ENCODE measurements around the gene TSG101. TPM values are rescaled to one million over a fixed set of nuclear protein-coding genes. Genes with fewer than 3 reads are reported as not detected.
A peak's percentile ranks its signal among the peaks of the same experiment; 100 is the strongest.

TSG101 gene
- total RNA-seq, 1 experiment from 2014 or later = 86.4 TPM

DNA sequence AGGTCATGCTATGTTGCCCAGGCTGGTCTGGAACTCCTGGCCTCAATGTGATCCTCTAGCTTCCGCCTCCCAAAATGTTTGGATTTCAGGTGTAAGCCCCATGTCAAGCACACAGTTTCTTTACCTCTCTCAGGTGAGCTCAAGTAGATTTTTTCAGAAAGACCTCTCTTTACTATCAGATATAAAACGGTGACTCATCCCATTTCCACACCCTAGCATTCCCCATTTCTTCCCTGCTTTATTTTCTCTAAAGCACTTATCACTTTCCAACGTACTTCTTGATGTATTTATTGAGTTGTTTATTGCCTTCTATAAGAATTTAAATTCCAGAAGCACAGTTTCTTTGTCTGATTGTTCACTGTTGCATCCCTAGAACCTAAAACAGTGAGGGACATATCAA lies 3.7 kb downstream of the TSG101 start:
- Histone ChIP-seq H3K36me3 (peaks cover 7% of the 10 kb centered on the region; the same call in 1 of the 2 replicates), H3K9me3 (replicated peaks) (no peaks in the 10 kb centered on the region), H3K4me3 (no peak overlapping the region), H3K4me1 (peaks cover 3% of the 10 kb centered on the region; the same call in 1 of the 2 replicates), H3K27ac (no peak overlapping the region), H3K27me3 (no peaks in the 10 kb centered on the region)
- no peak for DNase-seq

DNA sequence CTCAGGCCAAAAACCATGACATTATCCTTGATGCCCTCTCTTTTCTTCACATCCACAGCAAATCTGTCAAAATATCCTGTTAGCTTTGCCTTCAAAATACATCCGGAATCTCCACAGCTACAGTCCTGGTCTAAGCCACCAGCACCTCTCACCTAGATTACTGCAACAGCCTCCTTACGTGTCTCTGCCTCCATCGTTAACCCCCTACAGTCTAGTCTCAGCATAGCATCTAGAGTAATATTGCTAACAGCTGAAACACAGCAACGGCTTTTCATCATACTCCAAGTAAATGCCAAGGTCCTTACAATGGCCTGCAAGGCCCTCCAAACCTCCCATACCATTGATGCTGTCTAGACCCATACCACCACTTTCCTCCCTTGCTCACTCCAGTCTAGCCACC lies 4.4 kb downstream of the TSG101 start:
- H3K27ac ChIP-seq = no peak overlapping the region
- H3K9me3 ChIP-seq (replicated peaks) = no peaks in the 10 kb centered on the region
- no peaks in the 10 kb centered on the region for H3K27me3 ChIP-seq
- H3K4me1 ChIP-seq = 0 out of 2 replicates have a peak, but pooled peaks cover 3% of the 10 kb centered on the region
- DNase-seq = no peak
- H3K36me3 ChIP-seq = peaks cover 7% of the 10 kb centered on the region; the same call in 1 of the 2 replicates
- no peak overlapping the region for H3K4me3 ChIP-seq

DNA sequence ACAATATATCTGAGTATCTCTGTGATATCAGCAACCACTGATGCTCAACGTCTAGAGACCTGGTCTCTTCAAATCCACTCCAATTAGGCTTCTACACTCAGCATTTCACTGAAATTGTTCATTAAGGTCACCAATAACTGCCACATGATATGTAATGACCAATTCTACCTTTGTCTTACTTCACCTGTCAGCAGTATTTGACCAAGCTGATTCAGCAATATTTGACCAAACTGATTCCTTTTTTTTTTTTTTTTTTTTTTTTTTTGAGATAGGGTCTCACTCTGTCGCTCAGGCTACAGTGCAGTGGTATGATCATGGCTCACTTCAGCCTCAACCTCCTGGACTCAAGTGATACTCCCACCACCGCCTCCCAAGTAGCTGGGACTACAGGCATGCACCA lies 5.6 kb downstream of the TSG101 start:
- Histone ChIP-seq H3K4me1 (0 out of 2 replicates have a peak, but pooled peaks cover 3% of the 10 kb centered on the region), H3K36me3 (peaks cover 7% of the 10 kb centered on the region; the same call in 1 of the 2 replicates), H3K4me3 (no peak overlapping the region), H3K27me3 (no peaks in the 10 kb centered on the region), H3K27ac (no peak overlapping the region), H3K9me3 (replicated peaks) (no peaks in the 10 kb centered on the region)
- no peak for DNase-seq

DNA sequence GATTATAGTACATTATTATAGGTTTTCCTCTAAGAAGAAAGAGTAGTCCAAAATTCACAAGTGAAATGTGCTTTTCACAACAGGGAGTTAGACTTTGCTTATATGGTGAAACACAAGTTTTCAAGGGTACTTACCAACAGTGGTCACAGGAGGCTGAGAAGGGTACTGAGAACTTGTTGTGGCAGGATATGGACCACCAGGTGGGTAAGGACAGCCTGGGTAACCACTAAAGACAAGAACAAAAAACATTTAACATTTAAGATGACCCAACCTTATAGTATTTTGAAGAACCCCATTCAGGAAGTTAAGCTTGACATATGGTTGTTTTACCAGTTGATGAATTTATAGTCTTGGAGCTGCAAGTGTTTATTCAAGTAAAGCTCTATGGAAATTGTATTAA lies 24.4 kb downstream of the TSG101 start:
- Histone ChIP-seq H3K9me3 (replicated peaks) (no peaks in the 10 kb centered on the region), H3K27ac (no peak overlapping the region), H3K36me3 (peaks cover 71% of the 10 kb centered on the region), H3K4me3 (no peak overlapping the region), H3K27me3 (no peaks in the 10 kb centered on the region), H3K4me1 (no peaks in the 10 kb centered on the region)
- DNase-seq = no peak

DNA sequence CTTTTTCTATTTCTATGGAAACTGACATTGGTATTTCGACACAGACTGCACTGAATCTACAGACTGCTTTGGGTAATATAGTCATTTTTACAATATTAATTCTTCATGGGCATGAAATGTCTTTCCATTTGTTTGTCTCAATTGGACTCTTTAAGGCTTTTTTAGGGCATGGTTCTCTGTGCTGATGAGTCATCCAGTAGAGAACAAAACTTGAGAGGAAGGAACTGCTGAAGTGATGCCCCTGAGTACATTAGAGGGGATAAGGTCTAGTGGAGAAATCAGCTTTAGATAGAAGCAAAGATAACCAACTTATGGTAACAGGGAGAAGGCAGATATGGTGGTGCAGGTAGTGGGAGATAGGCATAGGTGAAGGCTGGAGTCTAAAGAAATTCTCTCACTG lies 25.1 kb downstream of the TSG101 start:
- H3K4me3 ChIP-seq = no peak overlapping the region

DNA sequence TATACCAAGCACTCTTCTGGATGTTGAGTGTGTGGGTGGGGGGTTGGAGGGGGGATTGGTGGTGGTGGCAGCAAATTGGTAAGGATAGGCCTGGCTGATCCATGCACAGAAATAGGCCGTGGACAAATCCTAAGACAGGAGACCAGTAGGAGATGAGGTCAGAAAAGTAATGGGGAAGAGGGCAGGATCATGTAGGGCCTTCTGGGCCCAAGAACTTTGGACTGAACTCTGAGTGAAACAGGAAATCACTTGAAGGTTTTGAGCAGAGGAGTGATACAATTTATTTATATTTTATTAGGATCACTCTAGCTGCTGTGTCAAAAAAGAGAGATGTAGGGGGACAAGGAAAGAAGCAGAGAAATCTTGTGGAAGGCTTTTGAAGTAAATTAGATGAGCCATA lies 28.7 kb downstream of the TSG101 start:
- DNase-seq = no peak
- no peaks in the 10 kb centered on the region for H3K4me1 ChIP-seq
- peaks cover 55% of the 10 kb centered on the region for H3K36me3 ChIP-seq
- no peak overlapping the region for H3K4me3 ChIP-seq
- no peaks in the 10 kb centered on the region for H3K9me3 ChIP-seq (replicated peaks)
- no peaks in the 10 kb centered on the region for H3K27me3 ChIP-seq
- no peak overlapping the region for H3K27ac ChIP-seq

More for the DNA sequence above, 25.1 kb downstream of the TSG101 start:
- no peak for DNase-seq
- Histone ChIP-seq H3K27ac (no peak overlapping the region), H3K27me3 (no peaks in the 10 kb centered on the region), H3K36me3 (peaks cover 66% of the 10 kb centered on the region), H3K9me3 (replicated peaks) (no peaks in the 10 kb centered on the region), H3K4me1 (no peaks in the 10 kb centered on the region)

DNA sequence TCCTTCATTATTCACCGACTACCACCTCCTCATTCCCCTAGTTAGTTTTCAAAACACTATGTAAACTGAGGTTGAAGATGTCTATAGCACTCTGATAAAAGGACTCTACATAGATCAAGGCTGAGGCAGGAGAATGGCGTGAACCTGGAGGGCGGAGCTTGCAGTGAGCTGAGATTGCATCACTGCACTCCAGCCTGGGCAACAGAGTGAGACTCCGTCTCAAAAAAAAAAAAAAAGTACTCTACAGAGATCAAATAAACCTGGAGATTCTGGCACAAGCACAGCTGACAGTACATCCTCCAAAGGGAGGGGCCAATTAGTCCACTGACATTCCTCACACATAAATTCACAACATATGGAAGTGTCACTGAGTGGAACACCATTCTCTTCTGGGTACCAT lies 31.0 kb downstream of the TSG101 start:
- no peaks in the 10 kb centered on the region for H3K4me1 ChIP-seq
- DNase-seq = no peak
- no peak overlapping the region for H3K27ac ChIP-seq
- H3K9me3 ChIP-seq (replicated peaks) = no peaks in the 10 kb centered on the region
- H3K36me3 ChIP-seq = peaks cover 36% of the 10 kb centered on the region
- no peak overlapping the region for H3K4me3 ChIP-seq
- no peaks in the 10 kb centered on the region for H3K27me3 ChIP-seq

DNA sequence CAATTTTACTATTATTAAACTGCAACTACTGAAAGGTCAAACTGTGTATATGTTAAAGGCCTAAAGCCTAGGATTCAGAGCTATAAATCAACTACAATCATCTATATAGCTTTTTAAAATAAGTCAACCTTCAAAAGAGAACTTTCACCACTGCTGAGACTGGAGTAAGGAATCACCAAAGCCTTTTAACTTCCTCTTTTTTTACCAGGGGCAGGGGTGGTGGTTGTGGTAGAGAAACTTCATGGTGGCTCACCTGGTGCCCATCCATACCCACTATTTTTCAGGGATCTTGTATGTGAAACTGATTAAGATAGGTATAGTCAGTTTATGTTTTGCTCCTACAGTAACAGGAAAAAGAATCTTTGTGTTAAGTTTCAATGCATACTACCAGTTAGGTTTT lies 31.5 kb downstream of the TSG101 start:
- Histone ChIP-seq H3K4me1 (no peaks in the 10 kb centered on the region), H3K4me3 (no peak overlapping the region), H3K36me3 (peaks cover 35% of the 10 kb centered on the region), H3K27me3 (no peaks in the 10 kb centered on the region), H3K9me3 (replicated peaks) (no peaks in the 10 kb centered on the region), H3K27ac (no peak overlapping the region)
- DNase-seq = no peak

DNA sequence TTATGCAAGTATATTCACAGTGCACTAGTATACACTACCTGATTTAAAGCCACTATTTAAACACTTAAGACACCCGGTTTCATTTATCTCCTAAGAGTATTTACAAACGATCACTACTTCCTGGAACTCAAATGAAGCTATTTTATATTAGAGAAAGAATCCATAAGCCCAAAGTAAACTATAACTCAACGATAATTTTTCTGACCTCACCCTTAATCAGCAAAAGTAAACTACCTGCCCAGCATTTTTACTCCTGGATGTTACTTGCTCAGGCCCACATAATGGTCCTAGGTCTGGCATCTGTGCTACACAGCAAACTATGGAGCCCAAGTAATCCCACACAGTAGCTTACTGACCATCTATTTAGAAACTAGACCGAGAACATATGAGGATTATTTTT lies 33.4 kb downstream of the TSG101 start:
- Histone ChIP-seq H3K27ac (no peak overlapping the region), H3K4me3 (no peak overlapping the region), H3K27me3 (no peaks in the 10 kb centered on the region), H3K36me3 (peaks cover 29% of the 10 kb centered on the region), H3K9me3 (replicated peaks) (no peaks in the 10 kb centered on the region), H3K4me1 (no peaks in the 10 kb centered on the region)
- no peak for DNase-seq

DNA sequence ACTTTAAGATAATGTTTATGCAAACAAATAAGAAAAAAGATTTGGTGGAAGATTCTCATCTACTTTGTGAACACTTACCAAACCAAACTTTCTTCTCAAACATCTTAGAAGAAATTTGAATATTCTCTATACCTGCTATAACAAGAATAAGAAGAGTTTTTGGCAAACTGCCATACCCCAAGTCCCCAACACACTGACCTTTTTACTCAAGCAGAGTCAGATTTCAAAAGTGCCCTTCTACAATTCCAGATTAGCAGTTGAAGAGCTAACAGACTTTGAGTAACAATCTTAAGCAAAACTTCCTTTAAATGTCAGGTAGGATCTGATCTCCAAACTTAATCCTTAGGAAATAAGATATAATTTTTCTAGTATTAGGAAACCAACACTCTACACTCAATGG lies 33.9 kb downstream of the TSG101 start:
- DNase-seq = peak in 1 of 2 experiments; percentile 32
- H3K9me3 ChIP-seq (replicated peaks) = no peaks in the 10 kb centered on the region
- no peak overlapping the region for H3K4me3 ChIP-seq
- no peaks in the 10 kb centered on the region for H3K4me1 ChIP-seq
- no peaks in the 10 kb centered on the region for H3K27me3 ChIP-seq
- H3K36me3 ChIP-seq = peaks cover 29% of the 10 kb centered on the region
- no peak overlapping the region for H3K27ac ChIP-seq

DNA sequence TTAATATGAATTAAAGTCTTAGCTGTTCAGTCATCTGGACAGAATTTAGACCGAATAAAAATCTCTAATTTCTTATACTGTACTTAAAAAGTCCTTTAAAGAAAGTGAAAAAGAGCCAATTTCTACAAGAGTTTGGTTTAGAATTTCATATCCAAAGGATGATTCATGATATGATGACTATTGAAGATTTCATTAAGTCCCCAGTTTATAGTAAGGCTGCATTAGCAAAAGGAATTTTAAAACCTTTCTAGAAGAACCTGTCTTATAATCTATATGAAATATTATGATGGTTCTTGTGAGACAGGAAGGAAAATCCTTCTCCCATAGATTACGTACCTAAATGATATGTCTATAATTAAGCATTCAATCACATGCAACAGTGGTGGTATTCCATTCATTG lies 34.8 kb downstream of the TSG101 start:
- H3K36me3 ChIP-seq = peaks cover 22% of the 10 kb centered on the region

DNA sequence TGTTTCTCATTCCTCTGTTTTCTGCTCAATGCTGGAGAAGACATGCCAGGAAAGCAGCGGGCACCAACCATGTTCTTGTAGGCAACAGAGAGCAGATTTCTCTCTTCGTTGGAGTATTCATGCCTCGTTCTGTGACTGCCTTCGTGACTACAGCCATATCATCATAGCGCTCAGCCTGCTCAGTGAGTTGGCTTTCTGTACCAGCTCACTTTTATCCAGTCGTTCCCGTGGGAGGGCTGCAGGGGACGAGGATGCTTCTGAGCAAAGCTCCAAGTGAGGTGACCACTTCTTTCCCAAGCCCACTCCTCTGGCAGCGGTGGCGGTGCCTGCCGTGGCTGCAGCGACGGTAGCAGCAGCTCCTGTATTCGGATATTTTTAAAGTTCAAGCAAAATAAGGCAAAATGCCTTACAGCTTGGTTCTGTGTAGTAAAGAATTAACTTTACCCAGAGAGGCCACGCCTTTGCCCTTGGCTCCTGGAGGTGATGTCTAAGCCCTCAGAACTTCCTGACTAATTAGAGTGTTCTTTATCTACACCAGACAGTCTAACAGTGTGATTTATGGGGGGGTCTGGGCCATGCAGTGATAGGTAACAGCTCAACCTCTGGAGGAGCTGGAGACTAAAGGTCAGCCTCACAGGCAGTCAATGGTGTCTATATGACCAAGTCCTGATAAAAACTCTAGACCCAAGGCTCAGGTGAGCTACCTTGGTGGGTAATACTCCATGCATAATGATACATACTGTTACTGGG lies 35.8 kb downstream of the TSG101 start:
- Histone ChIP-seq H3K36me3 (peaks cover 22% of the 10 kb centered on the region), H3K4me1 (no peaks in the 10 kb centered on the region), H3K27ac (no peak overlapping the region), H3K4me3 (no peak overlapping the region), H3K27me3 (no peaks in the 10 kb centered on the region), H3K9me3 (replicated peaks) (no peaks in the 10 kb centered on the region)
- DNase-seq = no peak

More for the DNA sequence above, 34.8 kb downstream of the TSG101 start:
- Histone ChIP-seq H3K4me3 (no peak overlapping the region), H3K27ac (no peak overlapping the region), H3K27me3 (no peaks in the 10 kb centered on the region), H3K4me1 (no peaks in the 10 kb centered on the region), H3K9me3 (replicated peaks) (no peaks in the 10 kb centered on the region)
- no peak for DNase-seq

DNA sequence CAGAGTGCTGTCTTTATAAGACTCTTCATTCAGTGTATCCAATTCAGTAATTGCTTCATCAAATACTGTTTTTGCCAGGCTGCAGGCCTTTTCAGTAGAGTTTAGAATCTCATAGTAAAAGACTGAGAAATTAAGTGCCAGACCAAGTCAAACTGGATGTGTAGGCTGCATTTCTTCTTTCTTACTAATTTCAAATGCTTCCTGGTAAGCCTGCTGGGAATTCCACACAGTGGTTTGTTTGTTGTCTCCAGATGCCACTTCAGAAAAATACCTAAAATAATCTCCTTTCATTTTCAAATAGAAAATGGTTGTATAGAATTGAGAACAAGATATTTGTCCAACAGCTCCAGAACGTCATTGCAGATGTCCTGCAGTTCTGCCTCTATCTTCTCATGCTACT lies 36.4 kb downstream of the TSG101 start:
- H3K27ac ChIP-seq = no peak overlapping the region
- H3K9me3 ChIP-seq (replicated peaks) = no peaks in the 10 kb centered on the region
- H3K36me3 ChIP-seq = peaks cover 24% of the 10 kb centered on the region
- H3K4me1 ChIP-seq = no peaks in the 10 kb centered on the region
- H3K27me3 ChIP-seq = no peaks in the 10 kb centered on the region
- no peak for DNase-seq
- no peak overlapping the region for H3K4me3 ChIP-seq

DNA sequence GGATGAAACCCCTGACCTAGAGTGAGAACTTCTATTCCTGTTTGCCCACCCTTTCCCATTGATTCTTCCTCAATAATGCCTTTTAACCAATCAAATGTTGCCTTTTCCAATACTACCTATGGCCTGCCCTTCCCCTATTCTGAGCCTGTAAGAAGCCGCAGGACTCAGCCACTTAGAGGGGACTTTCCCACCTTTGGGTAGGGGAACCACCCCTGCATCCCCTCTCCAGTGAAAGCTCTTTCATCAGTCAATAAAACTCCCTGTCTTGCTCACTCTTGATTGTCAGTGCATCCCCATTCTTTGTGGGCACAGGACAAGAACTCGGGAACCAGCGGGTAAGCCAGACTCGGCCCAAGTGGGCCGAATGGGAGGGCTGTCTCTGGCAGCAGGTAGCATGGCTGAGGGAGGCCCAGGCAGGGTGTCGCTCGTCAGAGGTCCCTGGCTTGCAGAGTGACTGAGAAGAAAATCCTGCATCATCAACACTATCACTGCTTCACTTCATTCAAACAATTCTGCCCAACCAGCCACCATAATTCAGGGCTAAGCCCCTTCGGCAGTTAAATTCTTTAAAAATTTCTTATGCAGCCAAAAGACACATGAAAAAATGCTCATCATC lies 40.7 kb downstream of the TSG101 start:
- no peak overlapping the region for H3K27ac ChIP-seq
- H3K4me1 ChIP-seq = no peaks in the 10 kb centered on the region
- DNase-seq = no peak
- H3K27me3 ChIP-seq = no peaks in the 10 kb centered on the region; the same call in 1 of the 2 replicates
- H3K36me3 ChIP-seq = peaks cover 38% of the 10 kb centered on the region
- no peak overlapping the region for H3K4me3 ChIP-seq
- no peaks in the 10 kb centered on the region for H3K9me3 ChIP-seq (replicated peaks)

DNA sequence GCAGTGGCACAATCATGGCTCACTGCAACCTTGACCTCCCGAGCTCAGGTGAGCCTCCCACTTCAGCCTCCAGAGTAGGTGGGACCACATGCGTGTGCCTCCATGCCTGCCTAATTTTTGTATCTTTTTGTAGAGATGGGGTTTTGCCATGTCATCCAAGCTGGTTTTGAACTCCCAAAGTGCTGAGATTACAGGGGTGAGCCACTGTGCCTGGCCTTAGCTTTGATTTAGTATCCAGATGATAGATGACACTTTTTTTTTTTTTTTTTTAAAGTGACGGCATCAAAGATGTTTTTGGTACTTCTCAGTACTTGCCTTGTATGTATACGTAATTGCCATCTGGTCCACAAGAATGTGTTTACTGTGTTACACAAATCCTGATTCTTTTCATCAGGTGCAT lies 47.7 kb downstream of the TSG101 start:
- Histone ChIP-seq H3K4me3 (no peak overlapping the region), H3K4me1 (no peaks in the 10 kb centered on the region), H3K27me3 (no peaks in the 10 kb centered on the region; the same call in 1 of the 2 replicates), H3K27ac (no peak overlapping the region), H3K36me3 (peaks cover 71% of the 10 kb centered on the region), H3K9me3 (replicated peaks) (no peaks in the 10 kb centered on the region)
- DNase-seq = no peak
